DOHH2 (cell line): ENCODE results near the gene GPR107.

Source experiments
- CTCF ChIP-seq: fragments of 200-600 bp; sonication (generic); IDR thresholded peaks from one replicate; pipeline ENCODE4 v1.5.1; 2014; ENCODE audit warnings: antibody characterized with exemption, mild to moderate bottlenecking, low read depth, low read length; ENCODE audit not compliant: poor library complexity, severe bottlenecking
- EZH2phosphoT487 ChIP-seq: fragments of 200-600 bp; sonication (generic); IDR thresholded peaks from 2 replicates; pipeline ENCODE4 v1.6.1; 2017; ENCODE audit warnings: borderline replicate concordance, mild to moderate bottlenecking, antibody characterized with exemption, low read length, moderate library complexity, mixed read lengths

- TF ChIP-seq CTCF (no peak), EZH2phosphoT487 (no peak)
Observed at GRCh38 chr9:130187523-130187846, 133.8 kb downstream of the GPR107 start.
